GM23338 (cell line): ENCODE data around the gene RPS15. TPM values are rescaled to one million over a fixed set of nuclear protein-coding genes. Genes with fewer than 3 reads are reported as not detected.

Experiments used
- ATAC-seq: fragments of 200-7000 bp; cut with Tn5 transposase; 3 replicates; pipeline ENCODE4 v1.9.1; 2020
- DNase-seq: peaks from one replicate; pipeline ENCODE4 v3.0.0-alpha.2; 2015; ENCODE audit warnings: low spot score
- H2AFZ ChIP-seq: fragments of 200-600 bp; sonication (generic); 2 replicates; pipeline ENCODE4 v1.8.0; 2016; ENCODE audit warnings: antibody characterized with exemption, mild to moderate bottlenecking, moderate library complexity
- H3F3A ChIP-seq: fragments of 200-600 bp; sonication (generic); replicated peaks from 2 replicates; pipeline ENCODE4 v1.8.0; 2017; ENCODE audit warnings: antibody characterized with exemption, mixed run types, low read depth
- H3K27ac ChIP-seq: fragments of 200-600 bp; sonication (generic); 2 replicates; pipeline ENCODE4 v1.6.1; 2016; ENCODE audit warnings: low read depth
- H3K27me3 ChIP-seq: fragments of 200-600 bp; sonication (generic); 2 replicates; pipeline ENCODE4 v1.8.0; 2016; ENCODE audit warnings: mild to moderate bottlenecking, mixed run types, moderate library complexity; ENCODE audit not compliant: insufficient read depth
- H3K36me3 ChIP-seq: fragments of 200-600 bp; sonication (generic); 2 replicates; pipeline ENCODE4 v1.8.0; 2016; ENCODE audit warnings: mild to moderate bottlenecking; ENCODE audit not compliant: insufficient read depth
- H3K4me1 ChIP-seq: fragments of 200-600 bp; sonication (generic); 2 replicates; pipeline ENCODE4 v1.8.0; 2016; ENCODE audit warnings: mild to moderate bottlenecking, moderate library complexity; ENCODE audit not compliant: insufficient read depth
- H3K4me2 ChIP-seq: fragments of 200-600 bp; sonication (generic); 2 replicates; pipeline ENCODE4 v1.7.1; 2017; ENCODE audit warnings: mixed run types
- H3K4me3 ChIP-seq: fragments of 200-600 bp; sonication (generic); 2 replicates; pipeline ENCODE4 v1.6.1; 2016; ENCODE audit warnings: mixed run types
- H3K79me2 ChIP-seq: fragments of 200-600 bp; sonication (generic); replicated peaks from 2 replicates; pipeline ENCODE4 v1.8.0; 2017; ENCODE audit warnings: mild to moderate bottlenecking; ENCODE audit not compliant: insufficient read depth
- H3K9me2 ChIP-seq: fragments of 200-600 bp; sonication (generic); 2 replicates; pipeline ENCODE4 v1.8.0; 2017; ENCODE audit not compliant: insufficient read depth
- H4K20me1 ChIP-seq: fragments of 200-600 bp; sonication (generic); replicated peaks from 2 replicates; pipeline ENCODE4 v1.8.0; 2017; ENCODE audit warnings: mild to moderate bottlenecking; ENCODE audit not compliant: insufficient read depth
- H3K27ac Mint-ChIP-seq: 2 replicates; pipeline ENCODE4 v1.8.0; 2020; ENCODE audit warnings: inconsistent platforms, mild to moderate bottlenecking, moderate library complexity, mixed read lengths
- H3K27me3 Mint-ChIP-seq: 3 replicates; pipeline ENCODE4 v1.8.0; 2022; ENCODE audit warnings: low read depth, mild to moderate bottlenecking, moderate library complexity, mixed read lengths, inconsistent platforms; ENCODE audit not compliant: insufficient read depth, poor library complexity
- H3K36me3 Mint-ChIP-seq: 3 replicates; pipeline ENCODE4 v1.8.0; 2021; ENCODE audit warnings: low read depth, mild to moderate bottlenecking, inconsistent platforms, moderate library complexity, mixed read lengths
- H3K4me1 Mint-ChIP-seq: 3 replicates; pipeline ENCODE4 v1.8.0; 2020; ENCODE audit warnings: mild to moderate bottlenecking, inconsistent platforms, mixed read lengths
- H3K4me3 Mint-ChIP-seq: 3 replicates; pipeline ENCODE4 v1.8.0; 2021; ENCODE audit warnings: moderate library complexity, mild to moderate bottlenecking, inconsistent platforms, mixed read lengths
- H3K9me3 Mint-ChIP-seq: 3 replicates; pipeline ENCODE4 v1.8.0; 2020; ENCODE audit warnings: moderate library complexity, mild to moderate bottlenecking, inconsistent platforms, mixed read lengths
- EZH2 ChIP-seq: fragments of 200-600 bp; sonication (generic); IDR thresholded peaks from one replicate; pipeline ENCODE4 v1.8.0; 2017; ENCODE audit warnings: antibody characterized with exemption, mild to moderate bottlenecking, low read depth; ENCODE audit not compliant: unreplicated experiment
- JUNB ChIP-seq: IDR thresholded peaks from one replicate; pipeline ENCODE4 v1.6.1; 2016; ENCODE audit warnings: antibody characterized with exemption; ENCODE audit not compliant: unreplicated experiment
- NANOG ChIP-seq: IDR thresholded peaks from 2 replicates; pipeline ENCODE4 v1.6.1; 2016; ENCODE audit warnings: antibody characterized with exemption, borderline replicate concordance
- POLR2AphosphoS5 ChIP-seq: IDR thresholded peaks from 2 replicates; pipeline ENCODE4 v1.6.1; 2016; ENCODE audit warnings: antibody characterized with exemption, low read depth
- STAT1 ChIP-seq: IDR thresholded peaks from one replicate; pipeline ENCODE4 v1.6.1; 2016; ENCODE audit warnings: antibody characterized with exemption; ENCODE audit not compliant: unreplicated experiment
- ZNF114 ChIP-seq: fragments of 250-450 bp; sonication (Bioruptor Pico); IDR thresholded peaks from 2 replicates; pipeline ENCODE4 v1.5.0; 2020; ENCODE audit warnings: mild to moderate bottlenecking, moderate library complexity
- polyA plus RNA-seq: library from polyadenylated mRNA; unstranded; fragments of >200 nt; fragmentation: Nextera tagmentation; extraction: Ambion mirVana; gene quantifications from 2 replicates; pipeline ENCODE4 v1.2.1, GENCODE V29; 2016
- total RNA-seq: library from RNA; depleted of rRNA; stranded (reverse); fragments of >200 nt; shearing (Covaris generic); gene quantifications from 2 replicates; pipeline ENCODE4 v1.2.3, GENCODE V29; 2014
- TF ChIP-seq, protein P1 (sequence below): fragments of 250-450 bp; sonication (Bioruptor Pico); IDR thresholded peaks from 2 replicates; pipeline ENCODE4 v1.5.0; 2020; ENCODE audit warnings: mild to moderate bottlenecking, moderate library complexity

Gene RPS15
- total and polyA plus RNA-seq, 2 experiments from 2014 or later: 2,953 to 3,861 TPM

- ATAC-seq: no peak
- H3K36me3 ChIP-seq: peaks cover 39% of the 10 kb centered on the region
- Mint-ChIP-seq H3K4me1 (peaks cover 8% of the 10 kb centered on the region; the same call in 2 of the 3 replicates), H3K4me3 (no peak overlapping the region), H3K9me3 (no peaks in the 10 kb centered on the region), H3K27ac (no peak overlapping the region), H3K36me3 (peaks cover 69% of the 10 kb centered on the region), H3K27me3 (peaks cover 3% of the 10 kb centered on the region)
- peaks cover 42% of the 10 kb centered on the region for H3F3A ChIP-seq
- H3K4me1 ChIP-seq: no peaks in the 10 kb centered on the region
- peaks cover 41% of the 10 kb centered on the region for H3K79me2 ChIP-seq
- no peak overlapping the region for H3K4me3 ChIP-seq
- DNase-seq: no peak
- TF ChIP-seq, protein P1, sequence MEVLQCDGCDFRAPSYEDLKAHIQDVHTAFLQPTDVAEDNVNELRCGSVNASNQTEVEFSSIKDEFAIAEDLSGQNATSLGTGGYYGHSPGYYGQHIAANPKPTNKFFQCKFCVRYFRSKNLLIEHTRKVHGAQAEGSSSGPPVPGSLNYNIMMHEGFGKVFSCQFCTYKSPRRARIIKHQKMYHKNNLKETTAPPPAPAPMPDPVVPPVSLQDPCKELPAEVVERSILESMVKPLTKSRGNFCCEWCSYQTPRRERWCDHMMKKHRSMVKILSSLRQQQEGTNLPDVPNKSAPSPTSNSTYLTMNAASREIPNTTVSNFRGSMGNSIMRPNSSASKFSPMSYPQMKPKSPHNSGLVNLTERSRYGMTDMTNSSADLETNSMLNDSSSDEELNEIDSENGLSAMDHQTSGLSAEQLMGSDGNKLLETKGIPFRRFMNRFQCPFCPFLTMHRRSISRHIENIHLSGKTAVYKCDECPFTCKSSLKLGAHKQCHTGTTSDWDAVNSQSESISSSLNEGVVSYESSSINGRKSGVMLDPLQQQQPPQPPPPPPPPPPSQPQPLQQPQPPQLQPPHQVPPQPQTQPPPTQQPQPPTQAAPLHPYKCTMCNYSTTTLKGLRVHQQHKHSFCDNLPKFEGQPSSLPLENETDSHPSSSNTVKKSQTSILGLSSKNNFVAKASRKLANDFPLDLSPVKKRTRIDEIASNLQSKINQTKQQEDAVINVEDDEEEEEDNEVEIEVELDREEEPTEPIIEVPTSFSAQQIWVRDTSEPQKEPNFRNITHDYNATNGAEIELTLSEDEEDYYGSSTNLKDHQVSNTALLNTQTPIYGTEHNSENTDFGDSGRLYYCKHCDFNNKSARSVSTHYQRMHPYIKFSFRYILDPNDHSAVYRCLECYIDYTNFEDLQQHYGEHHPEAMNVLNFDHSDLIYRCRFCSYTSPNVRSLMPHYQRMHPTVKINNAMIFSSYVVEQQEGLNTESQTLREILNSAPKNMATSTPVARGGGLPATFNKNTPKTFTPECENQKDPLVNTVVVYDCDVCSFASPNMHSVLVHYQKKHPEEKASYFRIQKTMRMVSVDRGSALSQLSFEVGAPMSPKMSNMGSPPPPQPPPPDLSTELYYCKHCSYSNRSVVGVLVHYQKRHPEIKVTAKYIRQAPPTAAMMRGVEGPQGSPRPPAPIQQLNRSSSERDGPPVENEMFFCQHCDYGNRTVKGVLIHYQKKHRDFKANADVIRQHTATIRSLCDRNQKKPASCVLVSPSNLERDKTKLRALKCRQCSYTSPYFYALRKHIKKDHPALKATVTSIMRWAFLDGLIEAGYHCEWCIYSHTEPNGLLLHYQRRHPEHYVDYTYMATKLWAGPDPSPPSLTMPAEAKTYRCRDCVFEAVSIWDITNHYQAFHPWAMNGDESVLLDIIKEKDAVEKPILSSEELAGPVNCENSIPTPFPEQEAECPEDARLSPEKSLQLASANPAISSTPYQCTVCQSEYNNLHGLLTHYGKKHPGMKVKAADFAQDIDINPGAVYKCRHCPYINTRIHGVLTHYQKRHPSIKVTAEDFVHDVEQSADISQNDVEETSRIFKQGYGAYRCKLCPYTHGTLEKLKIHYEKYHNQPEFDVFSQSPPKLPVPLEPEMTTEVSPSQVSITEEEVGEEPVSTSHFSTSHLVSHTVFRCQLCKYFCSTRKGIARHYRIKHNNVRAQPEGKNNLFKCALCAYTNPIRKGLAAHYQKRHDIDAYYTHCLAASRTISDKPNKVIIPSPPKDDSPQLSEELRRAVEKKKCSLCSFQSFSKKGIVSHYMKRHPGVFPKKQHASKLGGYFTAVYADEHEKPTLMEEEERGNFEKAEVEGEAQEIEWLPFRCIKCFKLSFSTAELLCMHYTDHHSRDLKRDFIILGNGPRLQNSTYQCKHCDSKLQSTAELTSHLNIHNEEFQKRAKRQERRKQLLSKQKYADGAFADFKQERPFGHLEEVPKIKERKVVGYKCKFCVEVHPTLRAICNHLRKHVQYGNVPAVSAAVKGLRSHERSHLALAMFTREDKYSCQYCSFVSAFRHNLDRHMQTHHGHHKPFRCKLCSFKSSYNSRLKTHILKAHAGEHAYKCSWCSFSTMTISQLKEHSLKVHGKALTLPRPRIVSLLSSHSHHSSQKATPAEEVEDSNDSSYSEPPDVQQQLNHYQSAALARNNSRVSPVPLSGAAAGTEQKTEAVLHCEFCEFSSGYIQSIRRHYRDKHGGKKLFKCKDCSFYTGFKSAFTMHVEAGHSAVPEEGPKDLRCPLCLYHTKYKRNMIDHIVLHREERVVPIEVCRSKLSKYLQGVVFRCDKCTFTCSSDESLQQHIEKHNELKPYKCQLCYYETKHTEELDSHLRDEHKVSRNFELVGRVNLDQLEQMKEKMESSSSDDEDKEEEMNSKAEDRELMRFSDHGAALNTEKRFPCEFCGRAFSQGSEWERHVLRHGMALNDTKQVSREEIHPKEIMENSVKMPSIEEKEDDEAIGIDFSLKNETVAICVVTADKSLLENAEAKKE (CRISPR knock-in tag): no peak
- TF ChIP-seq EZH2 (no peak), NANOG (no peak), STAT1 (no peak), JUNB (no peak), ZNF114 (no peak), POLR2AphosphoS5 (no peak)
- no peaks in the 10 kb centered on the region for H3K27me3 ChIP-seq
- no peaks in the 10 kb centered on the region for H3K9me2 ChIP-seq
- H2AFZ ChIP-seq: no peak overlapping the region
- no peak overlapping the region for H3K4me2 ChIP-seq
- 0 out of 2 replicates have a peak overlapping the region, but pooled peaks have one; percentile 32 for H3K27ac ChIP-seq
- H4K20me1 ChIP-seq: peaks cover 27% of the 10 kb centered on the region
These were observed 9.3 kb upstream of the RPS15 start for GRCh38 chr19:1428738-1429391.

GRCh38 chr19:1429750-1430149 lies 8.4 kb upstream of the RPS15 start:
- TF ChIP-seq POLR2AphosphoS5: 0 out of 2 replicates have a peak, but pooled peaks have one; percentile 13
- TF ChIP-seq, protein P1 (CRISPR knock-in tag): no peak
- peaks cover 60% of the 10 kb centered on the region for H3K36me3 Mint-ChIP-seq
- H3K9me3 Mint-ChIP-seq: no peaks in the 10 kb centered on the region
- DNase-seq (no peak), ATAC-seq (no peak)
- H3K4me3 ChIP-seq: no peak overlapping the region
- peaks cover 3% of the 10 kb centered on the region for H3K27me3 Mint-ChIP-seq
- H3K79me2 ChIP-seq: peaks cover 38% of the 10 kb centered on the region
- H3K4me1 ChIP-seq: no peaks in the 10 kb centered on the region
- peak overlapping the region; percentile 77; the same call in 1 of the 2 replicates for H3K27ac Mint-ChIP-seq
- H3K27me3 ChIP-seq: no peaks in the 10 kb centered on the region
- no peak overlapping the region for H3K4me3 Mint-ChIP-seq
- no peak overlapping the region for H3K4me2 ChIP-seq
- H3K36me3 ChIP-seq: peaks cover 38% of the 10 kb centered on the region
- H3K9me2 ChIP-seq: no peaks in the 10 kb centered on the region
- no peak overlapping the region for H2AFZ ChIP-seq
- no peak overlapping the region for H3K27ac ChIP-seq
- H3K4me1 Mint-ChIP-seq: peaks cover 3% of the 10 kb centered on the region; the same call in 1 of the 3 replicates
- peaks cover 26% of the 10 kb centered on the region for H4K20me1 ChIP-seq
- peaks cover 48% of the 10 kb centered on the region for H3F3A ChIP-seq
